H1 (cell line): ENCODE results near the gene TRAPPC2L. TPM values are rescaled to one million over a fixed set of nuclear protein-coding genes. Genes with fewer than 3 reads are reported as not detected.

Experiments
- CTCF ChIA-PET: fragments of 300-600 bp; sonication (Branson Sonifier 250); formaldehyde crosslinking; loops from one replicate; lab custom pipeline; 2021; ENCODE audit not compliant: partially characterized antibody; lab: Charles Lee
- POLR2A ChIA-PET: fragments of 300-600 bp; sonication (Branson Sonifier 250); formaldehyde crosslinking; loops from one replicate; lab custom pipeline; 2021; ENCODE audit warnings: inconsistent platforms; ENCODE audit not compliant: partially characterized antibody; lab: Charles Lee
- DNase-seq, 2 experiments: peaks; one replicate each; pipeline versions ENCODE4 v3.0.0 to v3.0.0-alpha.2; 2010 to 2022; ENCODE audit warnings: low spot score in 2 of 2, low read depth in 1 of 2, mixed read lengths in 1 of 2
- FAIRE-seq: peaks from 2 replicates; lab custom pipeline; 2011; peaks lifted over from hg19 to GRCh38; lab: Jason Lieb, UNC
- H2AFZ ChIP-seq: 2 replicates; pipeline ENCODE4 v1.8.1; 2012; ENCODE audit warnings: low read length, inconsistent platforms
- H2AK5ac ChIP-seq: 2 replicates; pipeline ENCODE4 v1.6.1; 2013; ENCODE audit warnings: low read depth, low read length
- H2BK120ac ChIP-seq: replicated peaks from 2 replicates; pipeline ENCODE3; 2013; ENCODE audit warnings: low read depth, low read length, inconsistent platforms
- H2BK12ac ChIP-seq: 2 replicates; pipeline ENCODE4 v1.6.1; 2013; ENCODE audit warnings: low read depth, low read length
- H2BK15ac ChIP-seq: 2 replicates; pipeline ENCODE4 v1.6.1; 2013; ENCODE audit warnings: low read length
- H2BK20ac ChIP-seq: 2 replicates; pipeline ENCODE4 v1.6.1; 2013; ENCODE audit warnings: low read length
- H2BK5ac ChIP-seq: 2 replicates; pipeline ENCODE4 v1.6.1; 2013; ENCODE audit warnings: low read depth, low read length
- H3K14ac ChIP-seq: 2 replicates; pipeline ENCODE4 v1.6.1; 2013; ENCODE audit warnings: inconsistent platforms; ENCODE audit not compliant: insufficient read length
- H3K18ac ChIP-seq: 2 replicates; pipeline ENCODE4 v1.6.1; 2013; ENCODE audit warnings: low read length; ENCODE audit errors: extremely low read depth
- H3K23ac ChIP-seq: 2 replicates; pipeline ENCODE4 v1.6.1; 2013; ENCODE audit warnings: inconsistent platforms; ENCODE audit not compliant: insufficient read length
- H3K23me2 ChIP-seq: 2 replicates; pipeline ENCODE4 v1.6.1; 2013; ENCODE audit warnings: low read depth, low read length
- H3K27ac ChIP-seq: 2 replicates; pipeline ENCODE4 v1.6.1; 2011; ENCODE audit warnings: low read depth, low read length, inconsistent platforms
- H3K27me3 ChIP-seq, 4 experiments: replicated peaks in 1 of 4; 1 replicate in 1 of 4; 2 replicates in 3 of 4; pipeline versions ENCODE4 v1.6.1 to v1.8.1; 2011 to 2013; ENCODE audit warnings: low read length in 3 of 4, mild to moderate bottlenecking in 3 of 4, inconsistent platforms in 2 of 4, mixed read lengths in 2 of 4, moderate library complexity in 1 of 4; ENCODE audit not compliant: control insufficient read depth in 3 of 4, insufficient read depth in 3 of 4; ENCODE audit errors: extremely low read depth in 1 of 4
- H3K36me3 ChIP-seq, 4 experiments: 2 replicates each; pipeline versions ENCODE4 v1.6.1 to v1.8.1; 2011 to 2013; ENCODE audit warnings: mild to moderate bottlenecking in 4 of 4, low read length in 3 of 4, moderate library complexity in 2 of 4, control low read depth in 1 of 4, inconsistent platforms in 1 of 4; ENCODE audit not compliant: insufficient read depth in 4 of 4, control insufficient read depth in 2 of 4
- H3K4ac ChIP-seq: replicated peaks from 2 replicates; pipeline ENCODE3; 2013; ENCODE audit warnings: low read length, low read depth, mixed read lengths, inconsistent platforms; ENCODE audit not compliant: insufficient read length
- H3K4me1 ChIP-seq, 4 experiments: replicated peaks in 1 of 4; 1 replicate in 1 of 4; 2 replicates in 3 of 4; pipeline versions ENCODE4 v1.6.1 to v1.8.1; 2011 to 2013; ENCODE audit warnings: low read length in 3 of 4, inconsistent platforms in 2 of 4, mixed read lengths in 1 of 4; ENCODE audit not compliant: insufficient read depth in 4 of 4, control insufficient read depth in 3 of 4
- H3K4me2 ChIP-seq, 2 experiments: 2 replicates each; pipeline versions ENCODE4 v1.6.1 to v1.8.1; 2011 to 2013; ENCODE audit warnings: low read depth in 2 of 2, low read length in 2 of 2, control low read depth in 1 of 2, inconsistent platforms in 1 of 2, mild to moderate bottlenecking in 1 of 2; ENCODE audit not compliant: insufficient read depth in 1 of 2
- H3K4me3 ChIP-seq, 4 experiments: fragments of 200-600, 300-600 bp in 1 of 4; sonication (generic), shearing (Covaris generic), sonication (Bioruptor Twin) in 1 of 4; 2 replicates each; pipeline versions ENCODE4 v1.5.1 to v1.8.1; 2011 to 2016; ENCODE audit warnings: low read length in 4 of 4, low read depth in 3 of 4, control low read depth in 2 of 4, inconsistent platforms in 2 of 4, mild to moderate bottlenecking in 2 of 4, mixed read lengths in 1 of 4, moderate library complexity in 1 of 4; ENCODE audit not compliant: insufficient read depth in 2 of 4; ENCODE audit errors: extremely low read depth in 1 of 4
- H3K56ac ChIP-seq: replicated peaks from 2 replicates; pipeline ENCODE3; 2013; ENCODE audit warnings: low read depth, mild to moderate bottlenecking, mixed read lengths, low read length, inconsistent platforms; ENCODE audit not compliant: insufficient read length
- H3K79me1 ChIP-seq: 2 replicates; pipeline ENCODE4 v1.6.1; 2013; ENCODE audit warnings: low read depth, low read length, control low read depth
- H3K79me2 ChIP-seq, 2 experiments: 2 replicates each; pipeline versions ENCODE4 v1.6.1 to v1.8.1; 2012 to 2013; ENCODE audit warnings: low read length in 2 of 2, mild to moderate bottlenecking in 2 of 2, inconsistent platforms in 1 of 2; ENCODE audit not compliant: insufficient read depth in 2 of 2, control insufficient read depth in 1 of 2
- H3K9ac ChIP-seq, 4 experiments: replicated peaks in 1 of 4; 1 replicate in 1 of 4; 2 replicates in 3 of 4; pipeline versions ENCODE4 v1.6.1 to v1.8.1; 2011 to 2013; ENCODE audit warnings: low read depth in 3 of 4, low read length in 3 of 4, control low read depth in 2 of 4, mild to moderate bottlenecking in 2 of 4, moderate library complexity in 2 of 4, inconsistent platforms in 1 of 4; ENCODE audit errors: extremely low read depth in 1 of 4
- H3K9me3 ChIP-seq, 2 experiments: 2 replicates each; pipeline versions ENCODE4 v1.6.1 to v1.8.1; 2012 to 2013; ENCODE audit warnings: mild to moderate bottlenecking in 2 of 2, moderate library complexity in 2 of 2, control low read depth in 1 of 2, inconsistent platforms in 1 of 2, low read depth in 1 of 2, low read length in 1 of 2, mixed read lengths in 1 of 2; ENCODE audit not compliant: insufficient read depth in 2 of 2
- H4K20me1 ChIP-seq, 2 experiments: replicated peaks in 1 of 2; 2 replicates each; pipeline versions ENCODE3 to v1.8.1; 2011 to 2013; ENCODE audit warnings: inconsistent platforms in 2 of 2, low read length in 2 of 2, mild to moderate bottlenecking in 1 of 2; ENCODE audit not compliant: insufficient read depth in 2 of 2, control insufficient read depth in 1 of 2
- H4K5ac ChIP-seq: 2 replicates; pipeline ENCODE4 v1.6.1; 2013; ENCODE audit warnings: low read length, low read depth, mixed read lengths, inconsistent platforms; ENCODE audit not compliant: insufficient read length
- H4K8ac ChIP-seq: 2 replicates; pipeline ENCODE4 v1.8.0; 2013; ENCODE audit warnings: mild to moderate bottlenecking, moderate library complexity, low read length, inconsistent platforms; ENCODE audit not compliant: insufficient read depth; ENCODE audit errors: extremely low read depth
- H4K91ac ChIP-seq: replicated peaks from 2 replicates; pipeline ENCODE3; 2013; ENCODE audit warnings: low read length, mixed read lengths, inconsistent platforms; ENCODE audit not compliant: insufficient read length
- CBX8 ChIP-seq: fragments of 300-800, 300-1000 bp; sonication (generic); IDR thresholded peaks from 2 replicates; pipeline ENCODE4 v1.7.1; 2016; ENCODE audit warnings: low read depth, low read length, borderline replicate concordance
- GABPA ChIP-seq: IDR thresholded peaks from 2 replicates; pipeline ENCODE4 v1.6.1; 2011; ENCODE audit warnings: mild to moderate bottlenecking, low read length, moderate library complexity, borderline replicate concordance; ENCODE audit not compliant: insufficient read depth
- HDAC2 ChIP-seq, 2 experiments: fragments of 300-600 bp in 1 of 2; sonication (generic) in 1 of 2; IDR thresholded peaks; 2 replicates each; pipeline ENCODE4 v1.6.1; 2011 to 2012; ENCODE audit warnings: low read depth in 2 of 2, low read length in 2 of 2, mild to moderate bottlenecking in 2 of 2, moderate library complexity in 2 of 2, borderline replicate concordance in 1 of 2, inconsistent platforms in 1 of 2
- RFX5 ChIP-seq: IDR thresholded peaks from 2 replicates; pipeline ENCODE4 v1.6.1; 2011; ENCODE audit warnings: low read depth, low read length, improper control_type of control experiment, borderline replicate concordance
- SAP30 ChIP-seq: fragments of 300-600 bp; sonication (generic); IDR thresholded peaks from 2 replicates; pipeline ENCODE4 v1.7.1; 2012; ENCODE audit warnings: low read length, moderate library complexity, mild to moderate bottlenecking, inconsistent platforms; ENCODE audit not compliant: insufficient read depth, insufficient replicate concordance
- WGBS, 2 experiments: shearing (Covaris generic) in 1 of 2; methylation state at CpG; one replicate each; pipeline versions ENCODE4 v1.1.6 to v1.1.7; 2013 to 2015; ENCODE audit warnings: low lambda C conversion rate in 2 of 2, mixed read lengths in 2 of 2, inconsistent platforms in 1 of 2, low coverage in 1 of 2, missing lambda C conversion rate in 1 of 2; ENCODE audit not compliant: insufficient replicate concordance in 2 of 2, insufficient coverage in 1 of 2, insufficient read length in 1 of 2; ENCODE audit errors: extremely low coverage in 1 of 2, missing lambda C conversion rate in 1 of 2; 5-methylcytosine and 5-hydroxymethylcytosine counted together
- polyA plus RNA-seq, 7 experiments: library from polyadenylated mRNA; depleted of rRNA in 3 of 7; stranded (reverse) in 5 of 7; unstranded in 2 of 7; fragments of >200 nt in 5 of 7; fragments of 200-250 nt in 2 of 7; gene quantifications; 1 replicate in 5 of 7; 2 replicates in 1 of 7; 4 replicates in 1 of 7; pipeline versions ENCODE4 v1.2.1 to v1.2.3, GENCODE V29; 2011 to 2013; ENCODE audit warnings: missing spikeins in 2 of 7, mixed read lengths in 2 of 7
- total RNA-seq: library from RNA; stranded (reverse); fragmentation: NEBNext Ultra II Directional; extraction: Animal tissue kit (Norgen Biotek cat#: 25700); gene quantifications from 2 replicates; pipeline ENCODE4 v1.2.1, GENCODE V29; 2021

Gene TRAPPC2L
- total and polyA plus RNA-seq, 2 of the 8 experiments (the other 6 are each of a cell fraction or from before 2014, with no cell fraction given), result 98.7 to 133 TPM

- TF ChIP-seq GABPA, result no peak
- no peak for TF ChIP-seq RFX5
- no peak for TF ChIP-seq HDAC2 (IDR thresholded peaks at IDR 0.05; ENCODE audit: borderline replicate concordance in 1 of 2, low read depth in 2 of 2, low read length in 2 of 2)
- TF ChIP-seq CBX8, result no peak
- no peak for TF ChIP-seq SAP30
- H2BK20ac ChIP-seq, result no peak overlapping the region
- H3K14ac ChIP-seq, result no peak overlapping the region
- DNase-seq (no peak), FAIRE-seq (no peak)
- no peaks in the 10 kb centered on the region for H3K79me1 ChIP-seq
- no peaks in the 10 kb centered on the region for H4K20me1 ChIP-seq
- no peaks in the 10 kb centered on the region for H3K9me3 ChIP-seq
- H3K23me2 ChIP-seq, result no peaks in the 10 kb centered on the region
- H2AK5ac ChIP-seq, result no peak overlapping the region
- no peak overlapping the region for H3K4me2 ChIP-seq
- H2BK120ac ChIP-seq, result no peak overlapping the region
- H3K36me3 ChIP-seq, result no peaks in the 10 kb centered on the region
- H3K4me1 ChIP-seq, result no peaks in the 10 kb centered on the region; a peak in 1 of 7 replicates
- H3K27ac ChIP-seq, result no peak overlapping the region
- no peaks in the 10 kb centered on the region for H3K79me2 ChIP-seq
- no peak overlapping the region for H2BK12ac ChIP-seq
- H3K4me3 ChIP-seq, result no peak overlapping the region
- H3K9ac ChIP-seq, result no peak overlapping the region
- no peak overlapping the region for H2BK5ac ChIP-seq
- no peak overlapping the region for H3K56ac ChIP-seq
- 93% methylated on average over 27 of the region's 27 CpGs; no CpG with 5 or more reads in 1 of the 2 experiments for WGBS, 2 experiments
- ChIA-PET CTCF (interaction anchor here (0.6 to 4.1 kb wide), 5 partner anchors 10 to 847 kb away, joined by 3 to 18 read pairs (median 4); no protein-coding TSS in a partner anchor), POLR2A (no interaction called here)
- H3K4ac ChIP-seq, result no peak overlapping the region
- no peak overlapping the region for H2BK15ac ChIP-seq
- H3K27me3 ChIP-seq, result no peaks in the 10 kb centered on the region
- no peak overlapping the region for H2AFZ ChIP-seq
- no peak overlapping the region for H4K5ac ChIP-seq
- no peak overlapping the region for H4K91ac ChIP-seq
- peak overlapping the region; percentile 81 for H4K8ac ChIP-seq
- H3K23ac ChIP-seq, result no peak overlapping the region
- H3K18ac ChIP-seq, result no peak overlapping the region
Observed at GRCh38 chr16:88868974-88869672, 12.2 kb downstream of the TRAPPC2L start.
